GM12872 (cell line): Measurements from ENCODE around the gene RPS6KA5.

Source experiments
- TF ChIP-seq, protein P1 (sequence below): IDR thresholded peaks from 3 replicates; pipeline ENCODE4 v1.5.1; 2011; ENCODE audit warnings: low read depth, mild to moderate bottlenecking, low read length, moderate library complexity; ENCODE audit not compliant: insufficient read depth

Gene RPS6KA5

DNA sequence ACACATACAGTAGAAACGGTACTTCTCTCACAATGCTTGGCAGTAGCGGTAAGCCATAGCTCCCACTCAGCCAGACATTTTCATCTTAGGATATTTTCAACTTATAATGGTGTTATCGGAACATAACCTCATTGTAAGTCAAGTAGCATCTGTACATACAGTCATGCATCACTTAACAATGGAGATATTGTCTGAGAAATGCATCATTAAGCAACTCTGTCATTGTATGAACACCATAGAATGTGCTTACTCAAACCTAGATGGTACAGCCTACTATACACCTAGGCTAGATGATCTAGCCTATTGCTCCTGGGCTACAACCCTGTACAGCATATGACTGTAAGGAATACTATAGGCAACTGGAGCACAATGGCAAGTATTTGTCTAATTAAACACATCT is 40.8 kb downstream of the RPS6KA5 start:
- TF ChIP-seq, protein P1, sequence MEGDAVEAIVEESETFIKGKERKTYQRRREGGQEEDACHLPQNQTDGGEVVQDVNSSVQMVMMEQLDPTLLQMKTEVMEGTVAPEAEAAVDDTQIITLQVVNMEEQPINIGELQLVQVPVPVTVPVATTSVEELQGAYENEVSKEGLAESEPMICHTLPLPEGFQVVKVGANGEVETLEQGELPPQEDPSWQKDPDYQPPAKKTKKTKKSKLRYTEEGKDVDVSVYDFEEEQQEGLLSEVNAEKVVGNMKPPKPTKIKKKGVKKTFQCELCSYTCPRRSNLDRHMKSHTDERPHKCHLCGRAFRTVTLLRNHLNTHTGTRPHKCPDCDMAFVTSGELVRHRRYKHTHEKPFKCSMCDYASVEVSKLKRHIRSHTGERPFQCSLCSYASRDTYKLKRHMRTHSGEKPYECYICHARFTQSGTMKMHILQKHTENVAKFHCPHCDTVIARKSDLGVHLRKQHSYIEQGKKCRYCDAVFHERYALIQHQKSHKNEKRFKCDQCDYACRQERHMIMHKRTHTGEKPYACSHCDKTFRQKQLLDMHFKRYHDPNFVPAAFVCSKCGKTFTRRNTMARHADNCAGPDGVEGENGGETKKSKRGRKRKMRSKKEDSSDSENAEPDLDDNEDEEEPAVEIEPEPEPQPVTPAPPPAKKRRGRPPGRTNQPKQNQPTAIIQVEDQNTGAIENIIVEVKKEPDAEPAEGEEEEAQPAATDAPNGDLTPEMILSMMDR: no peak

DNA sequence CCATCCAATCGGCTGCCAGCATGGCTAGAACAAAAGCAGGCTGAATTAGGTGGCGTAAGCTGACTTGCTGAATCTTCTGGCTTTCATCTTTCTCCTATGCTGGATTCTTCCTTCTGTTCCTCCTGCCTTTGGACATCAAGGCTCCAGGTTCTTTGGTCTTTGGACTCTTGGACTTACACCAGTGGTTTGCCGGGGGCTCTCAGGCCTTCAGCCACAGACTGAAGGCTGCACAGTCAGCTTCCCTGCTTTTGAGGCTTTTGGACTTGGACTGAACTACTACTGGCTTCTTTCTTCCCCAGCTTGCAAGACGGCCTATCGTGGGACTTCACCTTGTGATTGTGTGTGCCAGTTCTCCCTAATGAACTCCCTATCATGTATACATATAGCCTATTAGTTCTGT is 42.0 kb downstream of the RPS6KA5 start:
- TF ChIP-seq, protein P1: no peak

DNA sequence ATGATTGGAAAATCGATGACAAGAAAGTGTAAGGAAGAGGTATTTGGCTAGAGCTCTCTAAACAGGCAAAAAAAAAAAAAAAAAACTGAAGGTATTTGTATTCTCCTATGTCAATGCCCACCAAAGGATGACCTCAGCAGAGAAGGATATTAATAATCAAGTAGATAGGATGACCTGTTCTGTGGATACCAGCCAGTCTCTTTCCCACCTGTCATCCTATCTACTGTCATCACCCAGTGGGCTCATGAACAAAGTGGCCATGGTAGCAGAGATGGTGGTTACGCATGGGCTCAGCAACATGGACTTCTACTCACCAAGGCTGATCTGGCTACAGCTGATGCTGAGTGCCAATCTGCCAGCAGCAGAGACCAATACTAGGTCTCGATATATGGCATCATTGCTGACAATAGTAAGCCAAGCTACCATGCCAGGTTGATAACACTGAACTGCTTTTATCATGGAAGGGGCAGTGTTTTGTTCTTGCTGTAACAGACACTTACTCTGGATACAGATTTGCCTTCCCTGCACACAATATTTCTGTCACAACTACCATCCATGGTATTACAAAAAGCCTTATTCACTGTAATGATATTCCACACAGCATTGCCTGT is 43.5 kb downstream of the RPS6KA5 start:
- TF ChIP-seq, protein P1: no peak

DNA sequence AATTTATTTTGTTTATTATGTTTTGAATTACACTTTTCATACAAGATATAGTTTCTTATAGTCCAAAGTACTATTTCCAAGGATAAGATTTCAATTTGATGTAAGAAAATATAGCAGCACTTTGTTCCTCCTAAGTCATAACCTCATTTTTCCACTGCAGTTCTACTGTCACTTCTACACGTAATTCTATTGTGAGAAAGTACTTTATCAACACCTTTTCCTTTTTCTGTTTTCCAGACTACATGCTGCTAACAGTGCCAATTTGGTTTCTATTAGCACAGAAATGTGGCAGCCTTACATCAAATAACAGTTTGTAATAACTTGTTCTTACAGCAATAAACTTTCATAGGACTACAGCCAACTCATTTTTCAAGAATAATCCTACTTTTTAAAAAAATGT is 45.0 kb downstream of the RPS6KA5 start:
- TF ChIP-seq, protein P1: no peak

DNA sequence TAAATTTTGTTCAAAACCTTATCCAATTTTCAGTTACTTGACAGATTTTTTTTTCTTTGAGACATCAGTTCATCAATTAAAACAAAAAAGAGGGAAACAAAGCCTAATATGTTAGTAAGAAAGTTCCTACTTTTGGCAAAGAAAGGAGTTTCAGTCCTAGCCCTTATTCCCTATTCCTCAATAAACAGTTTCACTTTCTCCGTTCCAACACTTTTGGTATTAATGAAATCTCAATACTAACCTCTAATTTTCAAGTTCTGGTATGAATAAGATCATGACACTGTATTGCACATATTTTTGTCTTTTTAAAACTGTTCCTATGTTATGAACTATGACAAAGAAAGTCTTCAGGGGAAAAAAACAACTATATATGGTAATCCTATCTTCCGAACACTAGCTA is 48.4 kb downstream of the RPS6KA5 start:
- TF ChIP-seq, protein P1: no peak

DNA sequence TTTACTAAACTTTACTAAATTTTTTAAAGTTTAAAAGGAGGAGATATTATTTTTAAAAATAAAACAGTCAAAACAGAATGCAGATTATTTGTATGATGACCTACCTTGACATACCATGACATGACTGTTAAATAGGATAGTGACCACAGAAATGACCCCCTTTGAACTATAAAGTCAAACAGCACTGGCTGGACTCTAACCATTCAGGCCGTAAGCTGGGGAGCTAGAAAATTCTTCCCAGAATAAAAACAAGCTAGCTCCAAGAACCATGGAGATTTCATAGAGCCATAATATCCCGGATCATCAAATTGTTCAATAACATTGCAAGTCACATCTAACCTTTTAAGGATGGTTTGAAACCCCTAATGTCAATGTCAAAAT is 50.3 kb downstream of the RPS6KA5 start:
- TF ChIP-seq, protein P1: no peak

DNA sequence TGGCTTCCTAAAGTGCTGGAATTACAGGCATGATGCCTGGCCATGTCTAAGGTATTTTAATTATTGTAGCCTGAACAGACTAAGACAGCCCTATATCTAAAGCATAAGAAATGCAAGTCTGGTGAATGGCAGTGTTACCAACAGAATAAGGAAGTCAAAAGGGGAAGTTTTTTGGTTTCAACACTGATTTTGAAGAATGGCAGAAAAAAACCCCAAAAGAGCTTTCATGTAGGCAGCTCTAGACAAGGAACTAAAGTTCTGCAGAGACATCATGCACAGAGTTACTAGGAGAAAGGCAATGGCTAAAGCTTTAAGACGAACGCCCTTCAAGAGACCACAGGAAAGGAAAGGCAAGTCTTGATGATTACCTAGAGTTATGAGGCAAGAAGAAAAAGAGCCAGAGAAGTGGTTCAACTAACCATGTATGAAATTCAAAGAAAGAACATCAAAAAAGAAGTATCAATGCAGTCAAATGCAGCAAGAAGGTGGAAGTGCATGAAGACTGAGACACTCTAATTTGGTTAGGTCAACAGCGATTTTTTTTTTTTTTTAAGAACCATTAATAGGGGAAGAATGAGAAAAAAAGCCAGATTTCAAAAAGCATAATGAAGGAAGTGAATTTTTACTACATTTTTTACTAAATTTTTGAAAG is 50.8 kb downstream of the RPS6KA5 start:
- TF ChIP-seq, protein P1: no peak
